ENCODE data around the gene PTPA. TPM values are rescaled to one million over a fixed set of nuclear protein-coding genes. Genes with fewer than 3 reads are reported as not detected.
A peak's percentile ranks its signal among the peaks of the same experiment; 100 is the strongest.
"Not testable (repeated sequence)": the region's sequence is repeated elsewhere in the genome, so short reads cannot be mapped to it uniquely, and the experiment has no call there.

Gene PTPA
- total and polyA plus RNA-seq, 7 experiments from 2014 or later = 12.6 to 110 (median 48.1) TPM

DNA sequence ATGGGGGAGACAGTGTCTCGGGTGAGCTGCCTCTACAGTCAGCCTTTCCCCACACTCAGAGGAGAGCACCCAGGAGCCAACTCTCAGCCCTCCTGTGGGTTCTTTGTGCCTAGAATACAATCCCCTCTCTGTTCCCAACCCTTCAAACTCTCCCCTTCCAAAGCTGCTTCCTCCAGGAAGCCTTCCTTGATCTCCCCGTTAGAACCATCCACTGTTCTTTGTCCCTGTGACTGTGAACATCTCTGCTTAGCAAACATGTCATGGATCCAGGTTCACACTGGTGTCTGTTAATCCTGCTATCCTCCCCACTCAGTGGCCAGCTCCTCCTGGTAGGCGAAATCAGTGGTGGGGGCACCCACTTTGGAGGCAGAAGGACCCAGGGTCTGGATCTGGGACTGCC, 83.0 kb downstream of the PTPA start:
- H3K27ac ChIP-seq (ENCODE audit: low read depth, low read length) = no peak overlapping the region
- intact Hi-C loops (cut with micrococcal nuclease) = no loop called here
- H3K4me1 ChIP-seq (ENCODE audit: control insufficient read depth in 2 of 2, insufficient read depth in 2 of 2, low read length in 2 of 2) = no peaks in the 10 kb centered on the region
- no peaks in the 10 kb centered on the region for H3K27me3 ChIP-seq (ENCODE audit: control insufficient read depth in 2 of 2, insufficient read depth in 2 of 2, low read length in 2 of 2)
- ChIA-PET CTCF (no interaction called here), POLR2A (no interaction called here)
- Mint-ChIP-seq H3K27me3 (peaks cover 0 to 40% (median 0%) of the 10 kb centered on the region in 5 donors), H3K4me3 (no peak overlapping the region), H3K4me1 (peaks cover 0 to 3% (median 2%) of the 10 kb centered on the region in 7 donors), H3K36me3 (peaks cover 0 to 9% (median 0%) of the 10 kb centered on the region in 5 donors), H3K9me3 (peaks cover 0 to 12% (median 3%) of the 10 kb centered on the region in 11 donors), H3K27ac (no peak overlapping the region)
- no peaks in the 10 kb centered on the region for H3K9me3 ChIP-seq (ENCODE audit: control insufficient read depth in 2 of 3, low read length in 3 of 3)
- ATAC-seq (no peak), DNase-seq (no peak)
- no peak overlapping the region for H3K4me3 ChIP-seq (ENCODE audit: low read length)
- no peaks in the 10 kb centered on the region for H3K36me3 ChIP-seq (ENCODE audit: control insufficient read depth in 2 of 3, insufficient read depth in 3 of 3, low read length in 3 of 3)

DNA sequence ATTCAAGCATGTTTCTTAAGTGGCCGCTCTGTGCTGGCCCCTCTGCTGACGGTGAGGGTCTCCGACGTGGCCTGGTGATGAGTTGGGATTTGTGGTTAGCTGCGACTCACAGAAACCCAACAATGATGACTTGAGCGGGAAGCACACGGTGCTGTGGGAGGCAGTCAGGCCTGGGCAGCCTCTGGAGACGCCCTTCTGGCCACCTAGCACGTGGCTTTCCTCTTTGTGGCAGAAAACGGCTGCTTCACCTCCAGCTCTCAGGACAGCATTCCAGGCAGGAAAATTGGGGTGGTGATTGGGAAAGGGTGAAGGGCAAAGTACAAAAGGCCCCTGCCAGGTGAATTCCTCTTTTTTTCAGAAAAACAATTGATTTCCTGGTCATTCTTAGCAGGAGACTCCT, 84.4 kb downstream of the PTPA start:
- no peak for ATAC-seq
- no peak overlapping the region for H3K4me3 ChIP-seq (ENCODE audit: low read length)
- DNase-seq = no peak
- H3K27ac Mint-ChIP-seq = no peak overlapping the region
- POLR2A ChIA-PET = no interaction called here
- H3K36me3 Mint-ChIP-seq = peaks cover 0 to 9% (median 0%) of the 10 kb centered on the region in 5 donors
- no peaks in the 10 kb centered on the region for H3K36me3 ChIP-seq (ENCODE audit: control insufficient read depth in 2 of 3, insufficient read depth in 3 of 3, low read length in 3 of 3)
- H3K27ac ChIP-seq (ENCODE audit: low read depth, low read length) = no peak overlapping the region
- no peaks in the 10 kb centered on the region for H3K27me3 ChIP-seq (ENCODE audit: control insufficient read depth in 2 of 2, insufficient read depth in 2 of 2, low read length in 2 of 2)
- peaks cover 0 to 40% (median 0%) of the 10 kb centered on the region in 5 donors for H3K27me3 Mint-ChIP-seq
- H3K9me3 ChIP-seq (ENCODE audit: control insufficient read depth in 2 of 3, low read length in 3 of 3) = no peaks in the 10 kb centered on the region
- H3K9me3 Mint-ChIP-seq = peaks cover 0 to 12% (median 3%) of the 10 kb centered on the region in 11 donors
- CTCF ChIA-PET = interaction anchor here (1.0 kb wide), 1 partner anchor 53 kb away, joined by 3 read pairs; no protein-coding TSS in a partner anchor
- peaks cover 0 to 4% (median 2%) of the 10 kb centered on the region in 7 donors for H3K4me1 Mint-ChIP-seq
- H3K4me3 Mint-ChIP-seq = no peak overlapping the region
- H3K4me1 ChIP-seq (ENCODE audit: control insufficient read depth in 2 of 2, insufficient read depth in 2 of 2, low read length in 2 of 2) = no peaks in the 10 kb centered on the region
- intact Hi-C loops (cut with micrococcal nuclease) = no loop called here

- Mint-ChIP-seq H3K27ac (peak overlapping the region in 1 of 9 donors; percentile 52), H3K9me3 (peaks cover 0 to 12% (median 0%) of the 10 kb centered on the region in 11 donors), H3K27me3 (peaks cover 0 to 37% (median 0%) of the 10 kb centered on the region in 5 donors)
- H3K36me3 Mint-ChIP-seq; H3K4me1 ChIP-seq (ENCODE audit: control insufficient read depth in 2 of 2, insufficient read depth in 2 of 2, low read length in 2 of 2); H3K27me3 ChIP-seq (ENCODE audit: control insufficient read depth in 2 of 2, insufficient read depth in 2 of 2, low read length in 2 of 2); H3K4me1 Mint-ChIP-seq; CTCF ChIA-PET; H3K9me3 ChIP-seq (ENCODE audit: control insufficient read depth in 2 of 3, low read length in 3 of 3); DNase-seq; intact Hi-C loops (cut with micrococcal nuclease); ATAC-seq; H3K36me3 ChIP-seq (ENCODE audit: control insufficient read depth in 2 of 3, insufficient read depth in 3 of 3, low read length in 3 of 3); H3K4me3 ChIP-seq (ENCODE audit: low read length); H3K4me3 Mint-ChIP-seq; H3K27ac ChIP-seq (ENCODE audit: low read depth, low read length): not testable (repeated sequence)
- POLR2A ChIA-PET = interaction anchor here (1.7 kb wide), 1 partner anchor 19 kb away, joined by 5 read pairs; the partner anchor contains the start of gene IER5L
These were observed 85.8 kb downstream of the PTPA start for GRCh38 chr9:129197045-129197444.

- H3K4me1 Mint-ChIP-seq = peaks cover 0 to 6% (median 3%) of the 10 kb centered on the region in 7 donors
- no peak overlapping the region for H3K4me3 ChIP-seq (ENCODE audit: low read length)
- no peak for DNase-seq
- no peaks in the 10 kb centered on the region for H3K27me3 ChIP-seq (ENCODE audit: control insufficient read depth in 2 of 2, insufficient read depth in 2 of 2, low read length in 2 of 2)
- H3K36me3 Mint-ChIP-seq = peaks cover 0 to 5% (median 0%) of the 10 kb centered on the region in 5 donors
- peaks cover 0 to 5% (median 0%) of the 10 kb centered on the region in 11 donors for H3K9me3 Mint-ChIP-seq
- no peak overlapping the region for H3K27ac Mint-ChIP-seq
- no peak for ATAC-seq
- peaks cover 0 to 30% (median 0%) of the 10 kb centered on the region in 5 donors for H3K27me3 Mint-ChIP-seq
- no peak overlapping the region for H3K4me3 Mint-ChIP-seq
- POLR2A ChIA-PET = interaction anchor here (0.8 to 1.7 kb wide), 3 partner anchors 10 to 222 kb away, joined by 3 to 5 read pairs (median 3); partner anchors contain the start of gene IER5L
- H3K9me3 ChIP-seq (ENCODE audit: control insufficient read depth in 2 of 3, low read length in 3 of 3) = no peaks in the 10 kb centered on the region
- H3K36me3 ChIP-seq (ENCODE audit: control insufficient read depth in 2 of 3, insufficient read depth in 3 of 3, low read length in 3 of 3) = no peaks in the 10 kb centered on the region
- CTCF ChIA-PET = no interaction called here
- H3K27ac ChIP-seq (ENCODE audit: low read depth, low read length) = no peak overlapping the region
- intact Hi-C loops (cut with micrococcal nuclease) = no loop called here
- H3K4me1 ChIP-seq (ENCODE audit: control insufficient read depth in 2 of 2, insufficient read depth in 2 of 2, low read length in 2 of 2) = peaks cover 0 to 2% of the 10 kb centered on the region in 2 donors
These were observed 86.7 kb downstream of the PTPA start for GRCh38 chr9:129197978-129198318.

Other genes with a start within 250 kb of the PTPA start
- gene KYAT1, start 229.5 kb upstream of the PTPA start, total RNA-seq = 10 to 100 TPM in 4 of 5 experiments, 1 to 10 TPM in 1; 7.2 to 18.2 (median 14.8) TPM
- 10 to 100 TPM in 1 of 2 donors, 1 to 10 TPM in 1; 9.8 to 14.2 TPM for gene KYAT1, start 229.5 kb upstream of the PTPA start, polyA plus RNA-seq
- gene LRRC8A, start 229.3 kb upstream of the PTPA start, total RNA-seq = 10 to 100 TPM; 31.3 to 48.8 (median 34.5) TPM
- gene LRRC8A, start 229.3 kb upstream of the PTPA start, polyA plus RNA-seq = 10 to 100 TPM; 24.2 to 54.0 TPM
- gene PHYHD1, start 190.4 kb upstream of the PTPA start, total RNA-seq = 1 to 10 TPM; 1.1 to 3.2 (median 3.1) TPM
- gene PHYHD1, start 190.4 kb upstream of the PTPA start, polyA plus RNA-seq = 1 to 10 TPM; 3.0 to 5.1 TPM
- 10 to 100 TPM in 2 of 5 experiments, 1 to 10 TPM in 3; 6.0 to 12.8 (median 9.5) TPM for gene DOLK, start 163.8 kb upstream of the PTPA start, total RNA-seq
- 10 to 100 TPM in 1 of 2 donors, 1 to 10 TPM in 1; 7.6 to 10.5 TPM for gene DOLK, start 163.8 kb upstream of the PTPA start, polyA plus RNA-seq
- 10 to 100 TPM; 55.7 to 98.7 (median 63.7) TPM for gene NUP188, start 163.7 kb upstream of the PTPA start, total RNA-seq
- gene NUP188, start 163.7 kb upstream of the PTPA start, polyA plus RNA-seq = 10 to 100 TPM; 24.8 to 39.5 TPM
- 100 to 1,000 TPM in 2 of 5 experiments, 10 to 100 TPM in 3; 76.3 to 106 (median 86.2) TPM for gene SH3GLB2, start 83.1 kb upstream of the PTPA start, total RNA-seq
- gene SH3GLB2, start 83.1 kb upstream of the PTPA start, polyA plus RNA-seq = 10 to 100 TPM; 22.5 to 31.7 TPM
- gene MIGA2, start 74.8 kb upstream of the PTPA start, total RNA-seq = 10 to 100 TPM; 50.0 to 73.4 (median 60.7) TPM
- gene MIGA2, start 74.8 kb upstream of the PTPA start, polyA plus RNA-seq = 10 to 100 TPM in 1 of 2 donors, 1 to 10 TPM in 1; 7.1 to 15.2 TPM
- 10 to 100 TPM in 3 of 5 experiments, 1 to 10 TPM in 2; 5.7 to 17.1 (median 11.9) TPM for gene DOLPP1, start 30.3 kb upstream of the PTPA start, total RNA-seq
- gene DOLPP1, start 30.3 kb upstream of the PTPA start, polyA plus RNA-seq = 10 to 100 TPM; 10.5 to 12.3 TPM
- 10 to 100 TPM in 4 of 5 experiments, 1 to 10 TPM in 1; 7.2 to 15.6 (median 11.4) TPM for gene CRAT, start 622 bp upstream of the PTPA start, total RNA-seq
- 10 to 100 TPM; 10.7 to 20.1 TPM for gene CRAT, start 622 bp upstream of the PTPA start, polyA plus RNA-seq
- gene IER5L, start 66.8 kb downstream of the PTPA start, total RNA-seq = 1 to 10 TPM; 3.4 to 6.8 (median 3.8) TPM
- gene IER5L, start 66.8 kb downstream of the PTPA start, polyA plus RNA-seq = under 1 TPM in 1 of 2 donors, not detected in 1; 0.08 TPM

Data from naive thymus-derived CD4-positive, alpha-beta T cell (primary cell).